ENCODE measurements around the gene KCNH5. TPM values are rescaled to one million over a fixed set of nuclear protein-coding genes. Genes with fewer than 3 reads are reported as not detected.

KCNH5 gene
- polyA plus RNA-seq, 2 of the 4 experiments (the other 2 are of a cell fraction): 0.01 TPM; not detected in 1

DNA sequence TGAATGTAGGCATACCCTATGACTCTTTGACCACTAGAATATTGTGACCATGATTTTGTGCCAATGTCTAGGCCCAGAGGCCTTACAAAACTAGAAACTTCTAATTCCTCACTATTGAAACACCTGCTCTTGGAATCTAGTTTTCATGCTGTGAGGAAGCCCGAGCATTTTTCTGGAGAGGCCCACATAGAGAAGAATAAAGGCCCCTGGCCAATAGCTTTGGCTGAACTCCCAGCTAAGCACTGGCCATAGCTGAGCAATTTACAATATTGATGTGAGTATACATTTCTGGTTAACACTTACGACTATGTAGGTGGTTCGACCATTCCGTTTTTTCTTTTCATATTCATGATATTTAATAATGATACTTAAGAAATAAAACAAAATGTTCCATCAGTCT is 190.3 kb downstream of the KCNH5 start:
- ATAC-seq (no peak), FAIRE-seq (no peak), DNase-seq (ENCODE audit: low read depth in 1 of 2, low spot score in 1 of 2) (no peak)
- CTCF ChIA-PET: interaction anchor here (0.5 kb wide), 1 partner anchor 943 kb away, joined by 5 read pairs; no protein-coding TSS in a partner anchor
- 26% methylated on average over 4 of the region's 4 CpGs for WGBS (ENCODE audit: missing lambda C conversion rate)
- Histone ChIP-seq H3K4me2 (no peak overlapping the region), H3K27ac (no peak overlapping the region), H3K4me1 (no peaks in the 10 kb centered on the region), H3K4me3 (no peak overlapping the region), H3K9me3 (no peaks in the 10 kb centered on the region)
- POLR2A ChIA-PET: no interaction called here
- no peak for TF ChIP-seq CHD4 (IDR thresholded peaks at IDR 0.05; ENCODE audit: borderline replicate concordance)

DNA sequence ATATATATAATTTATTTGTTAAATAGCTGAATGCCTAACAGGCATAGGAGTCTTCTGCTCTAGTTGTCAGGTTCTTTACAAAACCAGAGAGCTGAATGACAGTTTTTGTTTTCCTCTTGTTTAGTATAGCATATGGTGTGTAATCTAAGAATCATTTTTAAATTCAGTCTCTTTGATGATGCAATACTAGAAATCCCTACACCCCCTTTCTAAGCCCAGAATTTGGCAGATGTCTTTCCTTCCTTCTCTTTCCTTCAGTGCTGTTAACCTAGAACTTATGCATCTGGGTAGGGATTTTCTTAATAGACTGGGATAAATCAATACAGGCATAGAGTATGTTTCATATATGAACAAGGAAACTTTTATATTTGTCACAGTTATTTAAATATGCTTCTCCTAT is 198.1 kb downstream of the KCNH5 start:
- TF ChIP-seq, protein P1, sequence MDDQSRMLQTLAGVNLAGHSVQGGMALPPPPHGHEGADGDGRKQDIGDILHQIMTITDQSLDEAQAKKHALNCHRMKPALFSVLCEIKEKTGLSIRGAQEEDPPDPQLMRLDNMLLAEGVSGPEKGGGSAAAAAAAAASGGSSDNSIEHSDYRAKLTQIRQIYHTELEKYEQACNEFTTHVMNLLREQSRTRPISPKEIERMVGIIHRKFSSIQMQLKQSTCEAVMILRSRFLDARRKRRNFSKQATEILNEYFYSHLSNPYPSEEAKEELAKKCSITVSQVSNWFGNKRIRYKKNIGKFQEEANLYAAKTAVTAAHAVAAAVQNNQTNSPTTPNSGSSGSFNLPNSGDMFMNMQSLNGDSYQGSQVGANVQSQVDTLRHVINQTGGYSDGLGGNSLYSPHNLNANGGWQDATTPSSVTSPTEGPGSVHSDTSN (IDR thresholded peaks at IDR 0.05): no peak
- TF ChIP-seq BHLHE40 (IDR thresholded peaks at IDR 0.05; ENCODE audit: low read depth, low read length) (no peak), NFE2L2 (conservative IDR thresholded peaks at IDR 0.05; ENCODE audit: low read length) (no peak), HOXB13 (CRISPR knock-in tag; IDR thresholded peaks at IDR 0.05; ENCODE audit: low read depth) (no peak), FOSB (CRISPR knock-in tag; IDR thresholded peaks at IDR 0.05) (no peak), RCOR1 (IDR thresholded peaks at IDR 0.05; ENCODE audit: low read depth, low read length) (no peak), RFX5 (IDR thresholded peaks at IDR 0.05) (no peak), NPAS2 (CRISPR knock-in tag; IDR thresholded peaks at IDR 0.05; ENCODE audit: borderline replicate concordance) (no peak), CHD2 (IDR thresholded peaks at IDR 0.05; ENCODE audit: low read length, partially characterized antibody) (no peak), RNF2 (IDR thresholded peaks at IDR 0.05; ENCODE audit: borderline replicate concordance, low read depth) (no peak), CBX2 (IDR thresholded peaks at IDR 0.05; ENCODE audit: borderline replicate concordance, low read depth) (no peak), CHD4 (IDR thresholded peaks at IDR 0.05; ENCODE audit: borderline replicate concordance) (no peak), EHMT2 (IDR thresholded peaks at IDR 0.05; ENCODE audit: low read depth) (no peak), ZNF302 (CRISPR knock-in tag; IDR thresholded peaks at IDR 0.05) (no peak), HOXA7 (CRISPR knock-in tag; IDR thresholded peaks at IDR 0.05) (no peak)
- TF ChIP-seq, protein P2, sequence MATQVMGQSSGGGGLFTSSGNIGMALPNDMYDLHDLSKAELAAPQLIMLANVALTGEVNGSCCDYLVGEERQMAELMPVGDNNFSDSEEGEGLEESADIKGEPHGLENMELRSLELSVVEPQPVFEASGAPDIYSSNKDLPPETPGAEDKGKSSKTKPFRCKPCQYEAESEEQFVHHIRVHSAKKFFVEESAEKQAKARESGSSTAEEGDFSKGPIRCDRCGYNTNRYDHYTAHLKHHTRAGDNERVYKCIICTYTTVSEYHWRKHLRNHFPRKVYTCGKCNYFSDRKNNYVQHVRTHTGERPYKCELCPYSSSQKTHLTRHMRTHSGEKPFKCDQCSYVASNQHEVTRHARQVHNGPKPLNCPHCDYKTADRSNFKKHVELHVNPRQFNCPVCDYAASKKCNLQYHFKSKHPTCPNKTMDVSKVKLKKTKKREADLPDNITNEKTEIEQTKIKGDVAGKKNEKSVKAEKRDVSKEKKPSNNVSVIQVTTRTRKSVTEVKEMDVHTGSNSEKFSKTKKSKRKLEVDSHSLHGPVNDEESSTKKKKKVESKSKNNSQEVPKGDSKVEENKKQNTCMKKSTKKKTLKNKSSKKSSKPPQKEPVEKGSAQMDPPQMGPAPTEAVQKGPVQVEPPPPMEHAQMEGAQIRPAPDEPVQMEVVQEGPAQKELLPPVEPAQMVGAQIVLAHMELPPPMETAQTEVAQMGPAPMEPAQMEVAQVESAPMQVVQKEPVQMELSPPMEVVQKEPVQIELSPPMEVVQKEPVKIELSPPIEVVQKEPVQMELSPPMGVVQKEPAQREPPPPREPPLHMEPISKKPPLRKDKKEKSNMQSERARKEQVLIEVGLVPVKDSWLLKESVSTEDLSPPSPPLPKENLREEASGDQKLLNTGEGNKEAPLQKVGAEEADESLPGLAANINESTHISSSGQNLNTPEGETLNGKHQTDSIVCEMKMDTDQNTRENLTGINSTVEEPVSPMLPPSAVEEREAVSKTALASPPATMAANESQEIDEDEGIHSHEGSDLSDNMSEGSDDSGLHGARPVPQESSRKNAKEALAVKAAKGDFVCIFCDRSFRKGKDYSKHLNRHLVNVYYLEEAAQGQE (IDR thresholded peaks at IDR 0.05): no peak
- Histone ChIP-seq H3K4me1 (no peaks in the 10 kb centered on the region), H3K4me3 (no peak overlapping the region), H3K27ac (no peak overlapping the region), H3K4me2 (no peak overlapping the region), H3K9me3 (no peaks in the 10 kb centered on the region)
- ATAC-seq: no peak
- no peak for DNase-seq (ENCODE audit: low read depth in 1 of 2, low spot score in 1 of 2)
- ChIA-PET CTCF (no interaction called here), POLR2A (no interaction called here)
- no peak for FAIRE-seq

DNA sequence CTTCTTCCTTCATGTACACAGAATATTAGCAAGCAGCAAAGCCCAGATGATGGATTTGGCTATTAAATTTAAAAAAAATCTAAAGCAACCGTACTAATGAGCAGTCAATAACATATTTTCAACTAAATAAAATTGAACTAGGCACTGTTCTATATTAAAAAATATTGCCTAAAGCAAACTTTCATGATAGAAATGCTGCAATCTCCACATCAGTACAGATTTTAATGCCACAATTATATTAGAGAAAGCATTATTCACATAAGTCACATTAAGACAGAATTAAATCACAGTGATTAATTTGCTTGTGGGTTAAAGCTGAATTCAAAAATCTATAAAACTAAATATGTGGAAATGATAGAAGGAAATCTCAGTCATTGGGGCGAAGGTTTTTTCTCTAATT is 200.7 kb downstream of the KCNH5 start:
- Histone ChIP-seq H3K4me3 (no peak overlapping the region), H3K4me1 (no peaks in the 10 kb centered on the region), H3K4me2 (no peak overlapping the region), H3K27ac (no peak overlapping the region), H3K9me3 (no peaks in the 10 kb centered on the region)
- FAIRE-seq: no peak
- no peak for ATAC-seq
- DNase-seq (ENCODE audit: low read depth in 1 of 2, low spot score in 1 of 2): no peak
- WGBS (ENCODE audit: missing lambda C conversion rate): 32% methylated on average over 2 of the region's 2 CpGs
- ChIA-PET POLR2A (no interaction called here), CTCF (no interaction called here)
- TF ChIP-seq EHF (CRISPR knock-in tag; IDR thresholded peaks at IDR 0.05) (no peak), ZC3H11A (IDR thresholded peaks at IDR 0.05) (no peak), POLR2AphosphoS2 (conservative IDR thresholded peaks at IDR 0.05; ENCODE audit: low read length) (no peak), KDM1A (IDR thresholded peaks at IDR 0.05; ENCODE audit: low read depth) (no peak), ZSCAN20 (CRISPR knock-in tag; IDR thresholded peaks at IDR 0.05) (no peak), CHD4 (IDR thresholded peaks at IDR 0.05; ENCODE audit: borderline replicate concordance) (no peak), HDAC2 (IDR thresholded peaks at IDR 0.05) (no peak), FOXS1 (CRISPR knock-in tag; IDR thresholded peaks at IDR 0.05) (no peak), MAFK (IDR thresholded peaks at IDR 0.05; ENCODE audit: partially characterized antibody) (no peak), HOXA7 (CRISPR knock-in tag; IDR thresholded peaks at IDR 0.05) (no peak), TP53 (CRISPR knock-in tag; IDR thresholded peaks at IDR 0.05) (no peak)
- TF ChIP-seq, protein P3, sequence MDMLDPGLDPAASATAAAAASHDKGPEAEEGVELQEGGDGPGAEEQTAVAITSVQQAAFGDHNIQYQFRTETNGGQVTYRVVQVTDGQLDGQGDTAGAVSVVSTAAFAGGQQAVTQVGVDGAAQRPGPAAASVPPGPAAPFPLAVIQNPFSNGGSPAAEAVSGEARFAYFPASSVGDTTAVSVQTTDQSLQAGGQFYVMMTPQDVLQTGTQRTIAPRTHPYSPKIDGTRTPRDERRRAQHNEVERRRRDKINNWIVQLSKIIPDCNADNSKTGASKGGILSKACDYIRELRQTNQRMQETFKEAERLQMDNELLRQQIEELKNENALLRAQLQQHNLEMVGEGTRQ (IDR thresholded peaks at IDR 0.05): no peak
- TF ChIP-seq, protein P4, sequence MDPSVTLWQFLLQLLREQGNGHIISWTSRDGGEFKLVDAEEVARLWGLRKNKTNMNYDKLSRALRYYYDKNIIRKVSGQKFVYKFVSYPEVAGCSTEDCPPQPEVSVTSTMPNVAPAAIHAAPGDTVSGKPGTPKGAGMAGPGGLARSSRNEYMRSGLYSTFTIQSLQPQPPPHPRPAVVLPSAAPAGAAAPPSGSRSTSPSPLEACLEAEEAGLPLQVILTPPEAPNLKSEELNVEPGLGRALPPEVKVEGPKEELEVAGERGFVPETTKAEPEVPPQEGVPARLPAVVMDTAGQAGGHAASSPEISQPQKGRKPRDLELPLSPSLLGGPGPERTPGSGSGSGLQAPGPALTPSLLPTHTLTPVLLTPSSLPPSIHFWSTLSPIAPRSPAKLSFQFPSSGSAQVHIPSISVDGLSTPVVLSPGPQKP (IDR thresholded peaks at IDR 0.05; ENCODE audit: low read depth, low read length): no peak

Measured in A549 (cell line).